Transverse colon (tissue), 4 donors: ENCODE data around the gene AKR1A1. TPM values are rescaled to one million over a fixed set of nuclear protein-coding genes. Genes with fewer than 3 reads are reported as not detected.

Source experiments
- DNase-seq: peaks from one replicate; pipeline ENCODE4 v3.0.0-alpha.2; 2019
- H3K27ac ChIP-seq, 4 donors: fragments of 200-600 bp; sonication (generic); 2 replicates each; pipeline ENCODE4 v1.5.1; 2016 to 2018; ENCODE audit warnings: inconsistent platforms in 4 of 4
- H3K27me3 ChIP-seq: fragments of 200-600 bp; sonication (generic); 2 replicates; pipeline ENCODE4 v1.5.1; 2017; ENCODE audit warnings: inconsistent platforms
- H3K36me3 ChIP-seq, 4 donors: fragments of 200-600 bp; sonication (generic); 2 replicates each; pipeline ENCODE4 v1.5.1; 2017 to 2019; ENCODE audit warnings: inconsistent platforms in 4 of 4
- H3K4me1 ChIP-seq, 4 donors: fragments of 200-600 bp; sonication (generic); 2 replicates each; pipeline ENCODE4 v1.5.1; 2017 to 2020; ENCODE audit warnings: inconsistent platforms in 4 of 4
- H3K4me3 ChIP-seq, 4 donors: fragments of 200-600 bp; sonication (generic); 1 replicate in 1 of 4; 2 replicates in 3 of 4; pipeline versions ENCODE4 v1.5.1 to v1.6.1; 2017 to 2019; ENCODE audit warnings: inconsistent platforms in 4 of 4
- H3K9me3 ChIP-seq, 2 donors: fragments of 200-600 bp; sonication (generic); 2 replicates each; pipeline ENCODE4 v1.5.1; 2017 to 2019; ENCODE audit warnings: inconsistent platforms in 2 of 2
- CTCF ChIP-seq, 5 experiments: fragments of 200-600 bp in 3 of 5; fragments of 450-650 bp in 2 of 5; sonication (generic) in 3 of 5; IDR thresholded peaks; 1 replicate in 2 of 5; 2 replicates in 3 of 5; pipeline ENCODE4 v1.5.1; 2016 to 2017; ENCODE audit warnings: antibody characterized with exemption in 5 of 5, inconsistent platforms in 3 of 5, mild to moderate bottlenecking in 2 of 5, moderate library complexity in 1 of 5
- EP300 ChIP-seq: sonication (generic); formaldehyde crosslinking; IDR thresholded peaks from one replicate; pipeline ENCODE4 v1.6.1; 2017; ENCODE audit warnings: antibody characterized with exemption, low read depth
- POLR2A ChIP-seq: fragments of 450-650 bp; IDR thresholded peaks from one replicate; pipeline ENCODE4 v1.6.1; 2016; ENCODE audit warnings: antibody characterized with exemption, mild to moderate bottlenecking, moderate library complexity
- POLR2AphosphoS5 ChIP-seq, 3 donors: sonication (generic); formaldehyde crosslinking; IDR thresholded peaks; one replicate each; pipeline ENCODE4 v1.6.1; 2016; ENCODE audit warnings: antibody characterized with exemption in 3 of 3
- WGBS, 2 donors: methylation state at CpG; one replicate each; pipeline ENCODE4 v1.1.5; 2018; ENCODE audit warnings: low coverage in 1 of 2; 5-methylcytosine and 5-hydroxymethylcytosine counted together
- in situ Hi-C, 4 donors: fragments of 200-750 bp; cut with MboI; loops; one replicate each; pipeline versions ENCODE4 v1.15.0 to v1.15.1; 2017; ENCODE audit warnings: low sequenced_read_pairs in 3 of 4, low pct_ligation_motif_present in 1 of 4, low pct_unique_long_range_greater_than_20kb in 1 of 4
- intact Hi-C: fragments of 100-400 bp; cut with DNase I; formaldehyde crosslinking; loops from one replicate; pipeline ENCODE4 v1.15.1; 2023; ENCODE audit warnings: low total_unique reads
- total RNA-seq, 4 donors: library from RNA; depleted of rRNA; stranded (reverse); fragments of >200 nt; gene quantifications; one replicate each; pipeline ENCODE4 v1.1.0, GENCODE V29; 2016

AKR1A1 gene
- total RNA-seq, 4 donors from 2014 or later = 86.5 to 158 (median 128) TPM

GRCh38 chr1:45526135-45526644 is 24.4 kb upstream of the AKR1A1 start:
- H3K27ac ChIP-seq = no peak overlapping the region
- WGBS, 2 donors = 80 to 100% methylated on average over 1 of the region's 1 CpG
- no peak for DNase-seq
- intact Hi-C loops = no loop called here
- in situ Hi-C loops = no loop called here
- H3K4me3 ChIP-seq = no peak overlapping the region
- H3K27me3 ChIP-seq = no peaks in the 10 kb centered on the region
- H3K4me1 ChIP-seq = peaks cover 4 to 17% (median 8%) of the 10 kb centered on the region in 4 donors
- no peaks in the 10 kb centered on the region for H3K36me3 ChIP-seq
- TF ChIP-seq CTCF (IDR thresholded peaks at IDR 0.05) (no peak), POLR2AphosphoS5 (IDR thresholded peaks at IDR 0.05) (no peak), POLR2A (no peak), EP300 (no peak)
- H3K9me3 ChIP-seq = no peaks in the 10 kb centered on the region

- Histone ChIP-seq H3K4me3 (no peak overlapping the region), H3K27ac (no peak overlapping the region), H3K36me3 (no peaks in the 10 kb centered on the region), H3K9me3 (no peaks in the 10 kb centered on the region), H3K4me1 (peaks cover 0 to 7% (median 2%) of the 10 kb centered on the region in 4 donors), H3K27me3 (no peaks in the 10 kb centered on the region)
- intact Hi-C loops = no loop called here
- 94 to 95% methylated on average over 7 to 11 of the region's 11 CpGs for WGBS, 2 donors
- in situ Hi-C loops = no loop called here
- TF ChIP-seq POLR2AphosphoS5 (IDR thresholded peaks at IDR 0.05) (no peak), POLR2A (no peak), EP300 (no peak), CTCF (IDR thresholded peaks at IDR 0.05) (no peak)
- no peak for DNase-seq
Measured at GRCh38 chr1:45530632-45531135, 19.9 kb upstream of the AKR1A1 start.

DNA sequence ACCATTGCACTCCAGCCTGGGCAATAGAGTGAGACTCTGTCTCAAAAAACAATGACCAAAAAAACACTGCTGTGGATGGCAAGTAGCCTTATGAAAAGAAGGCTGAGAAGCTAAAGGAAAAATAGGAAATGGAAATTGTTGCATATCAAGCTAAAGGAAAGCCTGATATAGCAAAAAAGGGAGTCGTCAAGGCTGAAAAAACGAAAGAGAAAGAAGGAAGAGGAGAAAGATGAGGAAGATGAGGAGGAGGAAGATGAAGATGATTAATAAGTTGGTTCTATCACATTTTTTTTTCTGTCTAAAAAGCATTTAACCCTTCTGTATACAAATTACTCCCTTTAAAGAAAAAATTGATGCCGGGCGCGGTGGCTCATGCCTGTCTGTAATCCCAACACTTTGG is 18.8 kb upstream of the AKR1A1 start:
- Histone ChIP-seq H3K36me3 (no peaks in the 10 kb centered on the region), H3K9me3 (no peaks in the 10 kb centered on the region), H3K4me3 (no peak overlapping the region), H3K27me3 (no peaks in the 10 kb centered on the region), H3K27ac (no peak overlapping the region), H3K4me1 (no peaks in the 10 kb centered on the region)
- WGBS, 2 donors = 63 to 78% methylated on average over 2 to 5 of the region's 5 CpGs
- TF ChIP-seq CTCF (IDR thresholded peaks at IDR 0.05) = no peak
- TF ChIP-seq POLR2AphosphoS5 (IDR thresholded peaks at IDR 0.05) = no peak
- no peak for TF ChIP-seq EP300
- TF ChIP-seq POLR2A = no peak
- no peak for DNase-seq
- intact Hi-C loops (no loop called here), in situ Hi-C loops (no loop called here)

- Histone ChIP-seq H3K27ac (no peak overlapping the region), H3K27me3 (no peaks in the 10 kb centered on the region), H3K36me3 (no peaks in the 10 kb centered on the region), H3K4me1 (no peaks in the 10 kb centered on the region), H3K9me3 (no peaks in the 10 kb centered on the region), H3K4me3 (no peak overlapping the region)
- intact Hi-C loops (no loop called here), in situ Hi-C loops (no loop called here)
- WGBS, 2 donors = 57 to 83% methylated on average over 5 to 6 of the region's 6 CpGs
- DNase-seq = no peak
- TF ChIP-seq EP300 (no peak), POLR2AphosphoS5 (IDR thresholded peaks at IDR 0.05) (no peak), CTCF (IDR thresholded peaks at IDR 0.05) (no peak), POLR2A (no peak)
Measured at GRCh38 chr1:45535988-45536766, 14.4 kb upstream of the AKR1A1 start.
